Smooth muscle cell (in vitro differentiated cells): ENCODE results near the gene ZNF682. TPM values are rescaled to one million over a fixed set of nuclear protein-coding genes. Genes with fewer than 3 reads are reported as not detected.
"Not testable (repeated sequence)": the region's sequence is repeated elsewhere in the genome, so short reads cannot be mapped to it uniquely, and the experiment has no call there.

Experiments
- DNase-seq: peaks from one replicate; lab custom pipeline; 2025; ENCODE audit not compliant: unreplicated experiment; lab: John Stamatoyannopoulos, UW
- H2AFZ ChIP-seq: fragments of 200-600 bp; sonication (generic); 2 replicates; pipeline ENCODE4 v1.6.0; 2016; ENCODE audit warnings: antibody characterized with exemption, low read depth, mild to moderate bottlenecking
- H3F3A ChIP-seq: fragments of 200-600 bp; sonication (generic); 2 replicates; pipeline ENCODE4 v1.6.0; 2017; ENCODE audit warnings: antibody characterized with exemption, low read depth
- H3K27ac ChIP-seq: fragments of 200-600 bp; sonication (generic); 2 replicates; pipeline ENCODE4 v1.5.1; 2016; ENCODE audit warnings: low read depth, mild to moderate bottlenecking
- H3K27me3 ChIP-seq: fragments of 200-600 bp; sonication (generic); 2 replicates; pipeline ENCODE4 v1.6.1; 2016; ENCODE audit warnings: low read depth, mild to moderate bottlenecking
- H3K36me3 ChIP-seq: fragments of 200-600 bp; sonication (generic); 2 replicates; pipeline ENCODE4 v1.5.1; 2016; ENCODE audit warnings: low read depth
- H3K4me1 ChIP-seq: fragments of 200-600 bp; sonication (generic); 2 replicates; pipeline ENCODE4 v1.5.1; 2016; ENCODE audit warnings: low read depth
- H3K4me2 ChIP-seq: fragments of 200-600 bp; sonication (generic); 2 replicates; pipeline ENCODE4 v1.6.0; 2016; ENCODE audit warnings: mild to moderate bottlenecking
- H3K4me3 ChIP-seq: fragments of 200-600 bp; sonication (generic); 2 replicates; pipeline ENCODE4 v1.5.1; 2016; ENCODE audit warnings: mild to moderate bottlenecking
- H3K79me2 ChIP-seq: fragments of 200-600 bp; sonication (generic); 2 replicates; pipeline ENCODE4 v1.6.0; 2016; ENCODE audit warnings: low read depth, mild to moderate bottlenecking
- H3K9ac ChIP-seq: fragments of 200-600 bp; sonication (generic); 2 replicates; pipeline ENCODE4 v1.6.0; 2016; ENCODE audit warnings: low read depth
- H3K9me3 ChIP-seq: fragments of 200-600 bp; sonication (generic); replicated peaks from 2 replicates; pipeline ENCODE4 v1.5.1; 2016; ENCODE audit warnings: low read depth
- H4K20me1 ChIP-seq: fragments of 200-600 bp; sonication (generic); 2 replicates; pipeline ENCODE4 v1.6.0; 2016; ENCODE audit warnings: low read depth
- WGBS: methylation state at CpG from one replicate; pipeline ENCODE4 v1.1.7; 2016; ENCODE audit warnings: low lambda C conversion rate; 5-methylcytosine and 5-hydroxymethylcytosine counted together
- polyA plus RNA-seq: library from polyadenylated mRNA; unstranded; fragments of >200 nt; fragmentation: Nextera tagmentation; extraction: Ambion mirVana; gene quantifications from 2 replicates; pipeline ENCODE4 v1.2.1, GENCODE V29; 2016
- total RNA-seq: library from RNA; depleted of rRNA; stranded (reverse); fragments of >200 nt; gene quantifications from 2 replicates; pipeline ENCODE4 v1.2.3, GENCODE V29; 2014
- TF ChIP-seq, protein P1 (sequence below): fragments of 200-600 bp; sonication (generic); IDR thresholded peaks from 2 replicates; pipeline ENCODE4 v1.5.1; 2017; ENCODE audit warnings: borderline replicate concordance, mild to moderate bottlenecking, antibody characterized with exemption; ENCODE audit not compliant: insufficient read depth, poor library complexity, severe bottlenecking

Gene ZNF682
- total and polyA plus RNA-seq, 2 experiments from 2014 or later = 7.8 to 10.1 TPM

DNA sequence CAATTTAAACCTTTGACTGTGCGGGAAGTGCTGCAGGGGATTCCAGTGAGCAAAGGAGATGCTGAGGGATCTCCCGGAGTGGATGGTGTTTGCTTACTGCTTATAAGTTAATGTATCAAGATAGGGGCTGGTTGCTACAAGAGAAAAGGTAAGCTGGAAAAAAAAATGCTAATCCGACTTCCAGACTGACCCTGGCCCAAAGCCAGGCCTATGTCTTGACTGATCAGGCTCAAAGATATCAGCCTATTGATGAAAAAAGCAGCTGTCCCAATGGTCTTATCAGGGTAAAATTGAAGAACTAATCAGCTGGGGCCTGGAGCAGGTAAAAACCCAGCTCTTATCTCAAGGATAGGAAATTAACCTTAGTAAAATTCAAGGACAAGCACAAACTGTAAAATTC lies 27.6 kb upstream of the ZNF682 start:
- H3K79me2 ChIP-seq = no peaks in the 10 kb centered on the region
- WGBS = 54% methylated on average over 3 of the region's 3 CpGs

DNA sequence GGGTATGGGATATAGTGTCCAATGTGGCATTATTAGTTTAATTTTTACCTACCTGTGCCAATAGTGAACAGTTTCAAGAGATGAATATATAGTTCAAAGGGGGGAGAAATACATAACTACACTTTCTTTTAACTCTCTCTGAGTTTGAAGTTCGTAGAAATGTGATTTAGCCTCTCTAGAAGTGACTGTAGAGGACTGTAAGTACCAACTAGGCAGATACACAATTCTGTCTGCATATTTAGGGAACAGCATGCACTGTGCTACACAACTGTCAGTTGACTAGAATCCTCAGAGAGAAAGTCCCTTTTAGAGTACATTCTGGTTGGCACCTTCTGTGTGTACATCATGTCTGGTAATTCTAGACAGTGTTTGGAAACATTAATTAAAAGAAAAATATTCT lies 21.0 kb upstream of the ZNF682 start:
- H3K27ac ChIP-seq = no peak overlapping the region
- no peak overlapping the region for H2AFZ ChIP-seq
- H3K9ac ChIP-seq = no peak overlapping the region
- no peaks in the 10 kb centered on the region for H4K20me1 ChIP-seq
- TF ChIP-seq, protein P1, sequence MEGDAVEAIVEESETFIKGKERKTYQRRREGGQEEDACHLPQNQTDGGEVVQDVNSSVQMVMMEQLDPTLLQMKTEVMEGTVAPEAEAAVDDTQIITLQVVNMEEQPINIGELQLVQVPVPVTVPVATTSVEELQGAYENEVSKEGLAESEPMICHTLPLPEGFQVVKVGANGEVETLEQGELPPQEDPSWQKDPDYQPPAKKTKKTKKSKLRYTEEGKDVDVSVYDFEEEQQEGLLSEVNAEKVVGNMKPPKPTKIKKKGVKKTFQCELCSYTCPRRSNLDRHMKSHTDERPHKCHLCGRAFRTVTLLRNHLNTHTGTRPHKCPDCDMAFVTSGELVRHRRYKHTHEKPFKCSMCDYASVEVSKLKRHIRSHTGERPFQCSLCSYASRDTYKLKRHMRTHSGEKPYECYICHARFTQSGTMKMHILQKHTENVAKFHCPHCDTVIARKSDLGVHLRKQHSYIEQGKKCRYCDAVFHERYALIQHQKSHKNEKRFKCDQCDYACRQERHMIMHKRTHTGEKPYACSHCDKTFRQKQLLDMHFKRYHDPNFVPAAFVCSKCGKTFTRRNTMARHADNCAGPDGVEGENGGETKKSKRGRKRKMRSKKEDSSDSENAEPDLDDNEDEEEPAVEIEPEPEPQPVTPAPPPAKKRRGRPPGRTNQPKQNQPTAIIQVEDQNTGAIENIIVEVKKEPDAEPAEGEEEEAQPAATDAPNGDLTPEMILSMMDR = no peak
- WGBS = 70% methylated on average over 1 of the region's 1 CpG
- no peak overlapping the region for H3K4me3 ChIP-seq
- DNase-seq = no peak
- no peaks in the 10 kb centered on the region for H3K27me3 ChIP-seq
- H3K79me2 ChIP-seq = no peaks in the 10 kb centered on the region
- no peaks in the 10 kb centered on the region for H3F3A ChIP-seq
- H3K4me1 ChIP-seq = no peaks in the 10 kb centered on the region
- no peak overlapping the region for H3K4me2 ChIP-seq
- H3K9me3 ChIP-seq = no peaks in the 10 kb centered on the region
- no peaks in the 10 kb centered on the region for H3K36me3 ChIP-seq

More for the DNA sequence above, 27.6 kb upstream of the ZNF682 start:
- Histone ChIP-seq H3F3A (no peaks in the 10 kb centered on the region), H3K4me1 (no peaks in the 10 kb centered on the region), H3K27ac (no peak overlapping the region), H2AFZ (no peak overlapping the region), H3K36me3 (no peaks in the 10 kb centered on the region), H4K20me1 (no peaks in the 10 kb centered on the region), H3K27me3 (no peaks in the 10 kb centered on the region), H3K4me3 (no peak overlapping the region), H3K4me2 (no peak overlapping the region), H3K9ac (no peak overlapping the region), H3K9me3 (no peaks in the 10 kb centered on the region)
- DNase-seq = no peak
- TF ChIP-seq, protein P1 = no peak

DNA sequence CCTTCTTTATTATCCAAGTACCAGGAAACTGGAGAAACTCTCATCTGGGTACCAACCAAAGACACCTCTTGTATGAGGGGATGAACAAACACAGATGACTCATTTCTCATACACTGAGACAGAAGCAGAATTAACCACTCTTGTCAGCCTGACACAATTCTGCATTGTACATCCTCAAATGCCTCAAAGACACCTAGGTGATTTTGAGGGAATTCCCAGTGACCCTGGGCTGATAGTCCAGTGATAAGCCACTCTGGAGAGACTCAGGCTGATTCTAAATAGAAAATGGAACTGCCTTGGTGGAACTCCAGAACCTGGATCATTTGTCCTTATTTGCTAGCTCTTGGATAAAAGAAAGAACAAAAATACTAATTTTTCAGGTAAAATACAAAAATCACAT lies 19.4 kb upstream of the ZNF682 start:
- not testable (repeated sequence) for H4K20me1 ChIP-seq, DNase-seq, H3K27me3 ChIP-seq, H3K36me3 ChIP-seq, H3K79me2 ChIP-seq, H3K9me3 ChIP-seq, H3K4me3 ChIP-seq, H3K4me1 ChIP-seq, H3F3A ChIP-seq, H3K4me2 ChIP-seq, H3K9ac ChIP-seq, H2AFZ ChIP-seq, H3K27ac ChIP-seq

DNA sequence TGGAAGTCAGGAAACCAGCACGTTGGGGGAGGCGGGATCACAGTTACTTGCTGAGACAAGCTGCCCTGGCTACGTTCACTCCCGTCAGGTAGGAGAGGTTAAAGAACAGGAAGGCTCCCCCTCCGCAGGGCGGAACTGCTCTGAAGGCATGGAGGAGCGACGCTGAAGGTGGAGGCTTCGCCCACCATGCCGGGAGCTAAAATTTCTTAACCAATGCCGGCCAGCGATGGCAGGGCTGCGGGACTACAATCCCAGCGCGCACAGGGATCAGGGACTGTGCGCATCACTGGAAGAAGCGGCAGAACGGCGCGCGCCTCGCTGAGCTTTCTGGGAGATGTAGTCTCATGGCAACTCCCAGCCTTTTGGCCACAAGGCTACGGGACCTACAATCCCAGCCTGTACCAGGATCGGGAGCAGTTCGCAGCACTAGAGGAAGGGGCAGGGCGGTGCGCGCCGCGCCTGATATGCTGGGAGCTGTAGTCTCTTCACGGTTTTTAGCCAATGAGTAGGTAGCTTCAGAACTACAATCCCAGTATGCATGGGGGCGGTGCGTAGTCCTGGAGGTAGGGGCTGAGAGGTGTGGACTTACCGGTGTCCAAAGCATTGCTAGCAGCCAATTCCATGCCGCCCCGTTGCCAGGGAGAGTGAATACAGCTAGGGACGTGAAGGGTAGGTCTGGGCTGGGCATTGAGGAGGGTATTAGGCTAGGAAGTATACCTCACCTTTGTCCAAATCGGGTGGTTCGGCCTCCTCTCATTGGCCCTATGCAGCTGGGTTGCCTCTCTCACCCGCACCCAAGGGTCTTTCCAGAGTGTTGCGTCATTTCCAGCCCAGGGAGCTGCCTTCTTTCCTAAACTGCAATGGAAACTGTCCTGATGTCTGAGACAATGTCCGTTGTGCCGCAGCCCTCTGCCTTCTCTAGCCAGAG lies 12.8 kb upstream of the ZNF682 start:
- Histone ChIP-seq H4K20me1 (no peaks in the 10 kb centered on the region), H3K79me2 (no peaks in the 10 kb centered on the region), H3K27me3 (no peaks in the 10 kb centered on the region), H3K9ac (peak overlapping the region; percentile 47), H3K27ac (peak overlapping the region; percentile 10), H2AFZ (peak overlapping the region; percentile 67), H3K36me3 (no peaks in the 10 kb centered on the region), H3F3A (no peaks in the 10 kb centered on the region), H3K4me2 (peak overlapping the region; percentile 89), H3K4me1 (no peaks in the 10 kb centered on the region), H3K4me3 (peak overlapping the region; percentile 68), H3K9me3 (no peaks in the 10 kb centered on the region)
- 2% methylated on average over 43 of the region's 43 CpGs for WGBS
- DNase-seq = peak; percentile 58
- TF ChIP-seq, protein P1 = no peak

DNA sequence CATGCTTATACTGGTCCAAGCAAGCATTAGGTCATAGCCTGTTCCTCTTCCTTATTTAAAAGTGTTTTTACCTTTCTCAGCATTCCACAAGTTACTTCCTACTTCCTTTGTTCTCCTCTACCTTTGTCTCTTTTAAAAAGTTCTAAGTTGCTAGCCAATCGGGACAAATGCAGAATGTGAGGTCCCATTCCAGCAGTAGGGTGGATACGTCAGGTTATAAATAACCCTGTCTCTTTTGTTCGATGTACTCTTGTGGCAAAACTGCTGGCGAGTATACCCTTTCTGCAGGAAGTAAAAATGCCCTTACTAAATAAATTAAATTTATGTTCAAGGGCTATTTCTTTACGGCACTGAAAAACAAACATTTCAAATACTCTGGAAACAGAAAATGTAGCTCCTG lies 6.4 kb upstream of the ZNF682 start:
- WGBS = 81% methylated on average over 5 of the region's 5 CpGs
- H3K27ac ChIP-seq, DNase-seq, H3K79me2 ChIP-seq, H3K36me3 ChIP-seq, H3K9me3 ChIP-seq, H3K4me2 ChIP-seq, H4K20me1 ChIP-seq, H2AFZ ChIP-seq, H3F3A ChIP-seq, H3K4me1 ChIP-seq, H3K4me3 ChIP-seq, H3K27me3 ChIP-seq, H3K9ac ChIP-seq: not testable (repeated sequence)
